ENCODE measurements around the gene EFNB1. TPM values are rescaled to one million over a fixed set of nuclear protein-coding genes. Genes with fewer than 3 reads are reported as not detected.

The EFNB1 gene
- total RNA-seq, 2 donors from 2014 or later = 19.9 to 40.1 TPM

DNA sequence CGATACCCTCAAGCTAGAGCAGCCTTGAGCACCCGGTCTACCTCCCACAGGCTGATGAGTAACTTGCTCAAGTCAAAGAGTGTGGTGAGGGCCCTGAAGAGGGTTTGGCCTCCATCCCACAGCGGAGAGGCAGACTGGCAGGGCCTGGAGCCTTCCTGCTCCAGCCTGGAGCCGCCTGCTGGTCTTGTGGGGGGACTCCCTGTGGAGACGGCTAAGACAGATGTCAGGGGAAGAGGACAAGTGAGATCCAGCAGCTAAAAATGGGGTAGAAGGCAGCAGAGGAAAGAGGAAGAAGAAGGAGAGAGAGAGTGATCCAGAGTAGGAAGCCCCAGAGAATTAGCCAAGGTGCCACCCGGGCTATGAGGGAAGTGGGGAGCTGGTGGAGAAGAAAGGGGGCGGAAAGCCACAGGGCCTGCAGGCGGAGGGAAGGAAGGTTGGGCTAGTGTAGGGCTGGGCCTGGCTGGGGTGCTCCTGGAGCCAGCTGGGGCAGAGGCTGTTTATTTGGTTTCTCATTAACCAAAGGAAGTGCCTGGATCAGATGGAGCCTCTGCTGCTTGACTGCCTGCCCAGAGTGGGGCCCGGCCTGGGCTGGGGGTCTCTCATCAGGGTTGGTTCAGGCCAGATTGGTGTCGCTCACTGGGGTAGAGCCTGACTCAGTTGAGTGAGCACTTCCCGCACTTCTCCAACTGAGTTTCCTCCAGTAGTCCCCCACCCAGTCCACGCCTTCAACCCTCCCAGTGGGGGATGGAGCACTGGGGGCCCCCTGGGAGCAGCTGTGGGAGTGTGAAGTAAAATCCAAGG, 14.2 kb downstream of the EFNB1 start:
- 64% methylated on average over 5 of the region's 12 CpGs for WGBS
- intact Hi-C loops (cut with DNase I) = no loop called here
- H3K27ac ChIP-seq = no peak overlapping the region

GRCh38 chrX:68843992-68844391, 15.2 kb downstream of the EFNB1 start:
- H3K27me3 ChIP-seq (replicated peaks; ENCODE audit: insufficient read depth) = no peaks in the 10 kb centered on the region
- H3K36me3 ChIP-seq = no peaks in the 10 kb centered on the region
- H3K4me1 ChIP-seq (replicated peaks) = no peaks in the 10 kb centered on the region
- H3K27ac ChIP-seq = no peak overlapping the region
- intact Hi-C loops (cut with DNase I) = no loop called here
- DNase-seq (ENCODE audit: low spot score) = no peak
- TF ChIP-seq POLR2A (IDR thresholded peaks at IDR 0.05) (no peak), POLR2AphosphoS5 (IDR thresholded peaks at IDR 0.05) (no peak), CTCF (IDR thresholded peaks at IDR 0.05) (no peak)
- H3K9me3 ChIP-seq = no peaks in the 10 kb centered on the region
- H3K4me3 ChIP-seq = no peak overlapping the region
- no CpG with 5 or more reads among the region's 1 CpG for WGBS

More for the DNA sequence above, 14.2 kb downstream of the EFNB1 start:
- DNase-seq (ENCODE audit: low spot score) = no peak
- no peaks in the 10 kb centered on the region for H3K27me3 ChIP-seq (replicated peaks; ENCODE audit: insufficient read depth)
- H3K9me3 ChIP-seq = no peaks in the 10 kb centered on the region
- H3K36me3 ChIP-seq = no peaks in the 10 kb centered on the region
- H3K4me3 ChIP-seq = no peak overlapping the region
- no peaks in the 10 kb centered on the region for H3K4me1 ChIP-seq (replicated peaks)
- no peak for TF ChIP-seq CTCF (IDR thresholded peaks at IDR 0.05)
- no peak for TF ChIP-seq POLR2A (IDR thresholded peaks at IDR 0.05)

DNA sequence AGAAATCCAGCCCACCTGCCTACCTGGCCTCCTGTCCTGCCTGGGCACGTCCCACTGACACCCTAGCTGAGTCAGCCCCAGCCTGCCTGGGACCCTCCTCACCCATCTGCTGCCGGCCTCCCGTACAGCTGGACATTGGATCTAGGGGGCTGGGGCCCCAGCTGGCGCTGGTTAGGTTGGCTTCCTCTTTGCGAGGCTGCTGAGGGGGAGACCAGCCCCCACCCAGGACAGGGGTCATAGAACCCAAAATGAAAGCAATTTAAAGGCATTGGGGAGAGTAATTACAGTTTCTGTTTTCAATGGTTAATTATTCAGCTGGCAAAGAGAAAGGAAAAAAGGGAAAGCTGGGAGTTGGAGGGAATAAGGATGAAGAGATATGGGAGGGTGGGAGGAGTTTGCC, 15.8 kb downstream of the EFNB1 start:
- TF ChIP-seq CTCF (IDR thresholded peaks at IDR 0.05) (no peak), POLR2AphosphoS5 (IDR thresholded peaks at IDR 0.05) (no peak), POLR2A (IDR thresholded peaks at IDR 0.05) (no peak)
- H3K4me1 ChIP-seq (replicated peaks) = no peaks in the 10 kb centered on the region
- no peak overlapping the region for H3K27ac ChIP-seq
- no peaks in the 10 kb centered on the region for H3K9me3 ChIP-seq
- DNase-seq (ENCODE audit: low spot score) = no peak
- H3K27me3 ChIP-seq (replicated peaks; ENCODE audit: insufficient read depth) = no peaks in the 10 kb centered on the region
- H3K36me3 ChIP-seq = no peaks in the 10 kb centered on the region
- no peak overlapping the region for H3K4me3 ChIP-seq
- WGBS = 51% methylated on average over 5 of the region's 5 CpGs
- intact Hi-C loops (cut with DNase I) = no loop called here

GRCh38 chrX:68846536-68846935, 17.7 kb downstream of the EFNB1 start:
- no peak overlapping the region for H3K27ac ChIP-seq
- 56% methylated on average over 6 of the region's 6 CpGs for WGBS
- intact Hi-C loops (cut with DNase I) = no loop called here
- no peaks in the 10 kb centered on the region for H3K4me1 ChIP-seq (replicated peaks)
- no peak overlapping the region for H3K4me3 ChIP-seq
- DNase-seq (ENCODE audit: low spot score) = no peak
- H3K27me3 ChIP-seq (replicated peaks; ENCODE audit: insufficient read depth) = no peaks in the 10 kb centered on the region
- TF ChIP-seq CTCF (IDR thresholded peaks at IDR 0.05) (no peak), POLR2A (IDR thresholded peaks at IDR 0.05) (no peak)
- no peaks in the 10 kb centered on the region for H3K9me3 ChIP-seq
- no peaks in the 10 kb centered on the region for H3K36me3 ChIP-seq

DNA sequence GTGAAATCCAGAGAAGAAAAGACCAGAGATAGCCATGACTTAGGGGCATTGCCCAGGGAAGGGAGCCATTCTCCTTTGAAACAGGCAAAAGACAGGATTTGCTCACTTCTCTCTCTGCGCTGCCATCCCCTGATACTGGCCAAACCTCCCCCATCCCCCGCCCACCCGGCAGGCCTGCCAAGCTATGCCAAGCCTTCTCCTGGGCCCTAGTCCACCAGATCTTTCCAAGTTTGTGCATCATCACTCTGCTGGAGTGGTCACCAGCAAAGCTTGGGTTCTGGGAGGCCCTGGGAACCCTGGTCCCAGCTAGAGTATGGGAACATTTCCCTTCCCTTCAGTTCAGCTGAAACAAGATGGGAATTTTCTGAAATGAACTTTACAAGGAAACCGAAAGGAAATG, 18.4 kb downstream of the EFNB1 start:
- no peak for DNase-seq (ENCODE audit: low spot score)
- intact Hi-C loops (cut with DNase I) = no loop called here
- 67% methylated on average over 4 of the region's 4 CpGs for WGBS
- Histone ChIP-seq H3K27me3 (replicated peaks; ENCODE audit: insufficient read depth) (no peaks in the 10 kb centered on the region), H3K9me3 (no peaks in the 10 kb centered on the region), H3K36me3 (no peaks in the 10 kb centered on the region), H3K4me1 (replicated peaks) (no peaks in the 10 kb centered on the region), H3K4me3 (no peak overlapping the region), H3K27ac (no peak overlapping the region)
- TF ChIP-seq POLR2AphosphoS5 (IDR thresholded peaks at IDR 0.05) (no peak), POLR2A (IDR thresholded peaks at IDR 0.05) (no peak), CTCF (IDR thresholded peaks at IDR 0.05) (no peak)
